Measurements from ENCODE around the gene SLC9A5. TPM values are rescaled to one million over a fixed set of nuclear protein-coding genes. Genes with fewer than 3 reads are reported as not detected.

The SLC9A5 gene
- total and polyA plus RNA-seq, 2 experiments from 2014 or later, result 4.5 to 5.4 TPM

- Histone ChIP-seq H3K79me2 (replicated peaks; ENCODE audit: insufficient read depth) (no peaks in the 10 kb centered on the region), H3K27me3 (ENCODE audit: insufficient read depth) (no peaks in the 10 kb centered on the region), H3K4me1 (ENCODE audit: insufficient read depth) (no peaks in the 10 kb centered on the region), H3F3A (replicated peaks; ENCODE audit: low read depth) (no peaks in the 10 kb centered on the region), H3K4me2 (no peak overlapping the region), H3K36me3 (ENCODE audit: insufficient read depth) (no peaks in the 10 kb centered on the region), H3K27ac (ENCODE audit: low read depth) (no peak overlapping the region), H3K9me2 (ENCODE audit: insufficient read depth) (no peaks in the 10 kb centered on the region), H4K20me1 (replicated peaks; ENCODE audit: insufficient read depth) (no peaks in the 10 kb centered on the region; the same call in 1 of the 2 replicates), H2AFZ (no peak overlapping the region), H3K4me3 (no peak overlapping the region)
- Mint-ChIP-seq H3K27me3 (ENCODE audit: insufficient read depth, low read depth, poor library complexity) (peaks cover 18% of the 10 kb centered on the region), H3K27ac (no peak overlapping the region), H3K36me3 (ENCODE audit: low read depth) (no peaks in the 10 kb centered on the region), H3K4me1 (no peaks in the 10 kb centered on the region), H3K9me3 (no peaks in the 10 kb centered on the region), H3K4me3 (no peak overlapping the region)
- DNase-seq (ENCODE audit: low spot score) (no peak), ATAC-seq (no peak)
- no peak for TF ChIP-seq ZNF331 (CRISPR knock-in tag; IDR thresholded peaks at IDR 0.05; ENCODE audit: low read depth)
- no peak for TF ChIP-seq CTCF (conservative IDR thresholded peaks at IDR 0.05; ENCODE audit: low read depth in 2 of 2)
- no peak for TF ChIP-seq ETS1 (IDR thresholded peaks at IDR 0.05)
- TF ChIP-seq ZNF462 (CRISPR knock-in tag; IDR thresholded peaks at IDR 0.05), result no peak
- no peak for TF ChIP-seq POLR2AphosphoS5 (IDR thresholded peaks at IDR 0.05; ENCODE audit: low read depth)
- TF ChIP-seq NANOG (IDR thresholded peaks at IDR 0.05; ENCODE audit: borderline replicate concordance), result no peak
- no peak for TF ChIP-seq EZH2phosphoT487 (IDR thresholded peaks at IDR 0.05; ENCODE audit: unreplicated experiment)
- TF ChIP-seq STAT1 (IDR thresholded peaks at IDR 0.05; ENCODE audit: unreplicated experiment), result no peak
- TF ChIP-seq EZH2 (IDR thresholded peaks at IDR 0.05; ENCODE audit: low read depth, unreplicated experiment), result no peak
- TF ChIP-seq CREB1 (CRISPR knock-in tag; IDR thresholded peaks at IDR 0.05; ENCODE audit: low read depth), result no peak
- no peak for TF ChIP-seq JUNB (IDR thresholded peaks at IDR 0.05; ENCODE audit: unreplicated experiment)
- no peak for TF ChIP-seq ZNF114 (CRISPR knock-in tag; IDR thresholded peaks at IDR 0.05)
- TF ChIP-seq REST (IDR thresholded peaks at IDR 0.05; ENCODE audit: unreplicated experiment), result no peak
Observed at GRCh38 chr16:67301080-67301782, 52.5 kb downstream of the SLC9A5 start.
